RWPE1 (cell line): ENCODE data around the gene CHCHD6.

Experiments used
- CTCF ChIA-PET: fragments of 350-600 bp; sonication (Branson Sonifier 250); formaldehyde crosslinking; extraction: SDS; loops from one replicate; lab custom pipeline; 2021; lab: Yijun Ruan, JAX
- POLR2A ChIA-PET: fragments of 400-600 bp; formaldehyde crosslinking; extraction: SDS; loops from one replicate; lab custom pipeline; 2020; ENCODE audit warnings: antibody characterized with exemption; ENCODE audit not compliant: low non-redundant PET; lab: Yijun Ruan, JAX
- DNase-seq: peaks from one replicate; pipeline ENCODE4 v3.0.0; 2012; ENCODE audit warnings: low spot score
- H3K27ac ChIP-seq: fragments of 450-650 bp; 2 replicates; pipeline ENCODE4 v1.5.1; 2017
- CTCF ChIP-seq: fragments of 450-650 bp; conservative IDR thresholded peaks from 2 replicates; pipeline ENCODE4 v1.5.1; 2017; ENCODE audit warnings: low read depth, mild to moderate bottlenecking

Gene CHCHD6

GRCh38 chr3:126658584-126658983 is 45.5 kb upstream of the CHCHD6 start:
- ChIA-PET CTCF (interaction anchor here (0.6 to 1.2 kb wide), 2 partner anchors 8 to 351 kb away, joined by 3 to 4 read pairs; no protein-coding TSS in a partner anchor), POLR2A (no interaction called here)
- TF ChIP-seq CTCF: no peak
- DNase-seq: no peak
- H3K27ac ChIP-seq: no peak overlapping the region

- ChIA-PET CTCF (interaction anchor here (0.6 to 1.3 kb wide), 4 partner anchors 11 to 795 kb away, joined by 3 read pairs; no protein-coding TSS in a partner anchor), POLR2A (no interaction called here)
- DNase-seq: no peak
- no peak overlapping the region for H3K27ac ChIP-seq
- no peak; the same call in 1 of the 2 replicates for TF ChIP-seq CTCF
Observed at GRCh38 chr3:126659915-126660886, 43.8 kb upstream of the CHCHD6 start.

- no peak for DNase-seq
- ChIA-PET POLR2A (no interaction called here), CTCF (interaction anchor here (0.6 to 1.3 kb wide), 3 partner anchors 9 to 730 kb away, joined by 3 to 5 read pairs (median 3); no protein-coding TSS in a partner anchor)
- H3K27ac ChIP-seq: no peak overlapping the region
- TF ChIP-seq CTCF: no peak
Observed at GRCh38 chr3:126661532-126662364, 42.3 kb upstream of the CHCHD6 start.

- no peak for DNase-seq
- H3K27ac ChIP-seq: no peak overlapping the region
- TF ChIP-seq CTCF: no peak
- POLR2A ChIA-PET: interaction anchor here (0.6 kb wide), 1 partner anchor 9 kb away, joined by 3 read pairs; no protein-coding TSS in a partner anchor
- CTCF ChIA-PET: no interaction called here
Observed at GRCh38 chr3:126663257-126663656, 40.8 kb upstream of the CHCHD6 start.

GRCh38 chr3:126663750-126664149 is 40.3 kb upstream of the CHCHD6 start:
- no peak for DNase-seq
- TF ChIP-seq CTCF: no peak
- POLR2A ChIA-PET: no interaction called here
- CTCF ChIA-PET: no interaction called here
- no peak overlapping the region for H3K27ac ChIP-seq
